HG03571 (cell line): ENCODE measurements around the gene ANK2.
"Not testable (repeated sequence)": the region's sequence is repeated elsewhere in the genome, so short reads cannot be mapped to it uniquely, and the experiment has no call there.

ENCODE experiments used
- ATAC-seq: cut with Tn5 transposase; IDR thresholded peaks from one replicate; pipeline ENCODE4 v1.9.1; 2021; ENCODE audit not compliant: unreplicated experiment

Gene ANK2

GRCh38 chr4:113051361-113051760, 1.9 kb downstream of the ANK2 start:
- ATAC-seq = no peak

- peak; percentile 72 for ATAC-seq
Measured at GRCh38 chr4:113052379-113052951, 3.0 kb downstream of the ANK2 start.

DNA sequence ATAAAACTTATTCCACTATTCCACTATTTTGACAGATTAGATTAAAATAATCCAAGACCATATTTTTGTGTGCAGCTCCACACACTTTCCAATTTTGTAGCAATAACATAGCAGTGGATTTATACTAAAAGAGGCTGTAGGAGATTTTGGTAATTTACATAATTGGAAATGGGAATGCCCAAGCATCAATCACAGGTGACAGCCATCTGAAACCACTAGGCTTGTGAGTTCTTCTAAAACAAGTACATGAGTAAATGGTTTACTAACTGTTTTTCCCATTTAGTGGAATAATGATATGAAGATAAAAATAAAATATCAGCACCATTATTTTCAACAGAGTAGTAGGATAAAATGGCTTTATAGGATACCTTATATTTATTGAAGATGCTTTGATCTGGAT, 4.4 kb downstream of the ANK2 start:
- no peak for ATAC-seq

DNA sequence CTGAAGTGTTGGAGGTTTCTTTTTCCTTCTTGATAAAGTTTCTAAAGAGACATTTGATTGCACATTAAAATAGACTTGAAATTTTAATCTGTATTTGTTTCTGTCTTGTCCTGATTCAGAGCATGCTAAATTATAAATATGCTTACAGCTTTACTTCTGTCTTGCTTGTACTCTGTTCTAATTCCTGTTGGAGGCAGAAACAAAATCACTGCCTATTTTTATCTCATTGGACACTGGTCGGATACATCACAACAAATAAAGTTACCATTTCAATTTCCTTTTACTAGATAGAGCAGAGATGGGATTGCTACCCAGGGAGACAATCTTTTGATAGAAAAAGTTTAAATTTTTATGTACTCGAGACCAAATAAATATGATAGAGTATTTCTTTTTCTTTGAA, 6.9 kb downstream of the ANK2 start:
- ATAC-seq = no peak

- no peak for ATAC-seq
Measured at GRCh38 chr4:113057891-113058290, 8.4 kb downstream of the ANK2 start.

DNA sequence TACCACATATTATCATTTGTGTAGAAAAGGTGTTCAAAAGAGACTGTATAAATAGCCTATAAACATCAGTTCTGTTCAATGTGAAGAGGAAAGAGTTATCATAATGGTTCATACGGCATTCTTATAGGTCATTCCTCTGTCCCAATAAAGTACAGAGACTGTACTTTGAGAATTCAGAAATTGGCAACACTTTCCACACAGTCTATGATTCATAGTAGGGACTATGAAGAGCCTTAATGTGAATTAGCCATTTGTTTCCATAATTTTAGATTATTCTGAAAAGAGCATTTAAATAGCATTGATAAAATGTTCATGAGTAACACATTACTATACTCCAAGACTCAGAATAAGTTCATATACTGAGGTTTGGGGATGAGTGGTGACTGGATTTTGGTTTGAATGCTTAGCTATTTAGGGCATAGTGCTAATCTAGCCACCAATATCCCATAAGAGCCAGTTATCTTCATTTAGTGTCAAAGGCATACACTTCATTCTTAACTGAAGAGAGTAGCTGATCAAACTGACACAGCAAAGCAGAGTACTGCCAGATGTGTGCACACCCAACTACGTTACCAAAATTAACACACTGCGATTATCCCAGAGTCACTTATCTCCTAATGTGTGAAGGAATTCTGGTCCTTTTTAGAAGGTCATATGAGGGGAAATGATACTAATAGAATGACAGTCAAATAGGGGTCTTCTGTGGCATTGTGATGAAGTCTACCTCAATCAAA, 10.2 kb downstream of the ANK2 start:
- ATAC-seq = no peak

GRCh38 chr4:113060853-113061252, 11.4 kb downstream of the ANK2 start:
- no peak for ATAC-seq

- ATAC-seq = no peak
Measured at GRCh38 chr4:113064244-113064643, 14.8 kb downstream of the ANK2 start.

DNA sequence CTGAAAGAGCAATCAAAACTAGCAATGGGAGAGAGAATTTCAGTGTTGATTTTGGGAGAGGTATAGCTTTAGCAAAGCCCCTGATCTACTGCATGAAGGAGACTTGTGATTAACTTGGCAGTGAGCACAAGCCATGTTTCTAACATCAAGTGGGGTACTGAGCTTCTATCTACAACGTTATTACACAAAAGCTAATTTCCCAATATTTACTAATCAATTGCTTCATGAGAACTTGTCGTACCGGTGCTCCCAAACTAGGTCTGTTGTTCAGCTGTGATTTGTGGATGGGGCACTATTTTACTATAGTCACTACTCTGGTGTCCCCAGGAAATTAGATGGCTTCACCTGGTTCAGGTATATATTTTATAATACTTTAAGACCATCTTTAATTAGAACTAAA, 16.2 kb downstream of the ANK2 start:
- no peak for ATAC-seq

GRCh38 chr4:113068771-113069170, 19.3 kb downstream of the ANK2 start:
- not testable (repeated sequence) for ATAC-seq

DNA sequence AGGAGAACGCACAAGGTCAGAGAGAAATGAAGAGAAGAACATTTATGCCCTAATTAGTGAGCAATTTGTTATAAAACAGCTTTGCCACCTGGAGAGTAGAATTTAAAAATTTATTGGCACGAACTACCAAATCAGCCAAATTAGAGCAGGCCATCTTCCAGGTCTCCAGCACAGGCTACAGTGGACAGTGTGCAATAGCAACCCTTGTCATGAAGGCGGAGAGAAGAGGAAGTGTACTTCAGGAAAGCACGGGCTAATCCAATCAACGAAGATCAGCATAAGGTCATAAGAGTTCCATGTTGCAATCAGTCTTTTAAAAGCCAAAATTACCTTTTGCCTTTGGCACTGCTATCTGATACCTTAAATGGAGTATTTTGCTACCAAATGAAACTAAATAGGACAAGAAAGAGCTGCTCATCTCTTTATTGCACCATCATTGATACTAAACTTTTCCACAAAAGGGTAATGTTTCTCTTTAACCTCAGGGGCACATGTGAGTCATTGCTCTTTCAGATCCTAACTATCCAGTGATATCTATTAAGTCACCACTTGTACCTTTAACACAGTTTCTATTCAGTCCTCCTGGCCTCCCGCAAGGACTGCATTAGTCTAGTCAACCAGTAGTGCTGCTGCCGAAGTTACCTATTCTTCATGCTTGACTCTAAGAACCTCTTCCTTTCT, 19.9 kb downstream of the ANK2 start:
- no peak for ATAC-seq

- ATAC-seq = no peak
Measured at GRCh38 chr4:113070755-113071154, 21.3 kb downstream of the ANK2 start.

- no peak for ATAC-seq
Measured at GRCh38 chr4:113071274-113071673, 21.8 kb downstream of the ANK2 start.

DNA sequence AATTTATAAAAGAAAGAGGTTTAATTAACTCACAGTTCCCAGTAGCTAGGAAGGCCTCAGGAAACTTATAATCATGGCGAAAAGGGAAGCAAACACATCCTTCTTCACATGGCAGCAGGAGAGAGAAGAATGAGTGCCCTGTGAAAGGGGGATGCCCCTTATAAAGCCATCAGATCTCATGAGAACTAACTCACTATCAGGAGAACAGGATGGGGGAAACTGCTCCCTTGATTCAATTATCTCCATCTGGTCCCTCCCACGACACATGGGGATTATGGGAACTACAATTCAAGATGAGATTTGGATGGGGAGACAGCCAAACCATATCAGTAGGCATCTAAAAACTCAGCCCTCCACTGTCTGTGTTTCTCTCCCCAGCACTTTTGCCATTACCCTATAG, 22.4 kb downstream of the ANK2 start:
- ATAC-seq = no peak

GRCh38 chr4:113073451-113074005, 24.1 kb downstream of the ANK2 start:
- no peak for ATAC-seq

DNA sequence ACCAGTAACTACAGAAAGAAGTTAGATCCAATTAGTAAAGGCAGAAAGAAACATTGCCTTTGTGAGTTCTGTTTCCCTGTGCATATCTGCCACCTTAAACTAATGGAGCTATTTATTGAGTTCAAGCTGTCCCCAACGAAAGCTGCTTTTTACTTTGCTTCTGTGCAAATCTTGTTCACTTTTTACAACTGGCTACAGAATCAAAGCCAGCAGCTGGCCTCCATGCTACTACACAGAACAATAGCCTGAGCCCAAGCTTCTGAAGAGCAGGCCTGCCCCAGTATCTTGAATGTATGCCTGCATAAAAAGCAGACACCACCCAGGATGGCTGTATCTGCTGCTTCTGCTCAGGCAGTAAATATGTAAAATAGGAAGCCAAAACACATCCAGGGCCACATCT, 28.1 kb downstream of the ANK2 start:
- ATAC-seq = no peak

GRCh38 chr4:113078066-113078465, 28.6 kb downstream of the ANK2 start:
- ATAC-seq = no peak

GRCh38 chr4:113080050-113080449, 30.6 kb downstream of the ANK2 start:
- no peak for ATAC-seq

DNA sequence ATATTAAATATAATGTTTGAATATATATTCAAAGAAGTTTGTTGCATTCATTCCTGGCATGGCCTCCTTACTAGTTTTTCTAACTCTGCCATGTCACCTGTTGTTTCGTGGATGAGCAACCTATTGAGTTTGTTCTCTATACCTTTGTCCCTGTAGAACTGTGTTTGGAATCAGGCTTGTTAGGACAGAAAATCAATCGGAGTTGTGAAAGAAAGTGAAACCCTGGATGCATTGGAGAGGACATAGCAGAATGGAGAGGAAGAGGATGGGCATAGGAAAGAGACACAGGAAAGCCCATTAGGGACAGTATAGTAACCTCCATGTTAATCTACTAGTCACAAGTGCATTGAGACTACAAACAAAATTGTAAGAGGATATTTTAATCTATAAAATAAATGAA, 31.2 kb downstream of the ANK2 start:
- ATAC-seq = no peak

- ATAC-seq = no peak
Measured at GRCh38 chr4:113083346-113083745, 33.9 kb downstream of the ANK2 start.

DNA sequence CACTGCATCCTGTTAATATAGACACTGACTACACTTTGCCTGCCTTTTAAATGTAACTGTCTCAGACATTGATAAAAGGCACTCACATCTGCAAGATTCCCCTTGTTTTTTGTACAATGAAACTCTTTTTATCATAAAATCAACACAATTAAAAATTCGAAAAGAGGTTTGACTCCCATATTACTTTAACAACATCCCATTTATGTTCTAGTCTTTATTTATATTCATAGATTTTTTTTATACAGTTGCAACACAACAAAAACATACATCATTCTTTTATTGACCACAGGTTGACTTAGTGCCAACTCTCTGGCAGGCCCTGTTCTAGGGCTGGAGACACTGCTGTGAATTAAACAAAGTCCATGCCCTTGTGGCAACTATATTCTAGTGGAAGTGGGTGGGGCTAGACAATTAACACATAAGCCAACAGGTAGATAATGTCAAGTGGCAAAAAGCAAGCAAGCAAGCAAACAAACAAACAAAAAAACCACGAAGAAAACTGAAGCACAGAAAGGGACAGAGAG, 36.8 kb downstream of the ANK2 start:
- ATAC-seq = no peak

GRCh38 chr4:113088050-113088449, 38.6 kb downstream of the ANK2 start:
- no peak for ATAC-seq
